IMR-90 (cell line): ENCODE data around the gene MARF1.

Experiments used
- BHLHE40 ChIP-seq: fragments of 150-350 bp; IDR thresholded peaks from 2 replicates; pipeline ENCODE4 v1.6.1; 2016; ENCODE audit warnings: mild to moderate bottlenecking, low read depth, low read length
- CEBPB ChIP-seq: IDR thresholded peaks from 2 replicates; pipeline ENCODE4 v1.6.1; 2012; ENCODE audit warnings: low read depth, low read length, improper control_type of control experiment
- CHD1 ChIP-seq: IDR thresholded peaks from 2 replicates; pipeline ENCODE4 v1.6.1; 2012; ENCODE audit warnings: low read depth, low read length, improper control_type of control experiment
- CTCF ChIP-seq: conservative IDR thresholded peaks from 2 replicates; pipeline ENCODE4 v1.5.1; 2012; ENCODE audit warnings: mild to moderate bottlenecking, low read depth, low read length, improper control_type of control experiment
- ELK1 ChIP-seq: fragments of 150-350 bp; IDR thresholded peaks from 2 replicates; pipeline ENCODE4 v1.6.1; 2016; ENCODE audit warnings: low read depth, mild to moderate bottlenecking, low read length, moderate library complexity, borderline replicate concordance
- MAFK ChIP-seq: IDR thresholded peaks from 2 replicates; pipeline ENCODE4 v1.6.1; 2012; ENCODE audit warnings: low read depth, low read length, improper control_type of control experiment
- MXI1 ChIP-seq: IDR thresholded peaks from 2 replicates; pipeline ENCODE4 v1.6.1; 2012; ENCODE audit warnings: low read depth, mild to moderate bottlenecking, low read length, moderate library complexity, borderline replicate concordance
- POLR2A ChIP-seq: IDR thresholded peaks from 2 replicates; pipeline ENCODE4 v1.6.1; 2012; ENCODE audit warnings: mild to moderate bottlenecking, low read depth, low read length
- RAD21 ChIP-seq: IDR thresholded peaks from 2 replicates; pipeline ENCODE4 v1.6.1; 2012; ENCODE audit warnings: low read length, improper control_type of control experiment
- RCOR1 ChIP-seq: IDR thresholded peaks from 2 replicates; pipeline ENCODE4 v1.6.1; 2012; ENCODE audit warnings: mild to moderate bottlenecking, low read length, improper control_type of control experiment; ENCODE audit not compliant: insufficient replicate concordance
- SMC3 ChIP-seq: fragments of 150-350 bp; IDR thresholded peaks from 2 replicates; pipeline ENCODE4 v1.6.1; 2016; ENCODE audit warnings: low read depth, mild to moderate bottlenecking, antibody characterized with exemption, low read length, moderate library complexity

- TF ChIP-seq POLR2A (no peak), CTCF (no peak), RAD21 (no peak), BHLHE40 (no peak), CHD1 (no peak), MXI1 (no peak), MAFK (no peak), ELK1 (no peak), RCOR1 (no peak), SMC3 (no peak), CEBPB (no peak)
These were observed 44.2 kb downstream of the MARF1 start for GRCh38 chr16:15598648-15599190.
